GM12801 (cell line): ENCODE data around the gene RAB3IL1.

Experiments
- TF ChIP-seq, protein P1 (sequence below): IDR thresholded peaks from one replicate; pipeline ENCODE4 v1.5.1; 2011; ENCODE audit warnings: control low read depth; ENCODE audit not compliant: insufficient read length; ENCODE audit errors: extremely low read depth

The RAB3IL1 gene

DNA sequence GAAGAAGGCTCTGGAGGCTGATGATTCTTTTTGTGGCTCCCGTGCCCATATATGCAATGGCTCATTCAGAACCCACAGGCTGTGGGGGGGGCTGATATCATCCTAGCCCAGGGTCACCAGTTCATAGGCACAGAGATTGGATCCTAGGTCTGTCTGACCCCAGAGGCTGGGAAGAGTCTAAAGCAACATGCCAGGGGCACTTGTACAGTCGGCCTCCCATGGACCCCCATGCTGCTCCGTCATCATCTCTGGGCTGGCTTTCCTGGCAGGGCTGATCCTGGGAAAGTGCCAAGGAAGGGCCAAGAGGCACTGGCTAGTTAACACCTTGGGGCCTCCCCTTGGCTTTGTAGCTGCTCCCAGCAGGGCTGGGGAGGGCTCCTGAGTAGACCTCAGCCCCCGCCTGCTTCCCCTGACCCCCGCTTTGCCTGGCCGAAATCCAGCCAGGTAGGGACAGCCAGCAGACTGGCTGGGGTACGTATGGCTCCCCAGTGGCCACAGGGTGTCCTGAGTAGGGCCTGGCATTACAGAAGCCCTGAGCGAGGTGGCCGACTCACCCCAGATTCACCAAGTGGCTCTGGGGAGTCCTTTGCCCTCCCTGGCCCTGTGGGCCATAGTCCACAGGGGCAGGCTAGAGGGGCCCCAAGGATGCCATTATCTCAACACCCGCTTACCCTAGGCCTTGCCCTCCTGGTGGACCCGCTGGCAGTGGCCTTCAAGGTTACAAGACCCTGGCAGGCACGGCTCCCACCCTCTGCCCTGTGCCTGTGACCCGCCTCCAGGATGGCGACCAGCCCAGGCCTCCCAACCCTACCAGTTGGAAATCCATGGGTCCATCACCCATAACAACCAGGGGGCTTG is 48.6 kb downstream of the RAB3IL1 start:
- TF ChIP-seq, protein P1, sequence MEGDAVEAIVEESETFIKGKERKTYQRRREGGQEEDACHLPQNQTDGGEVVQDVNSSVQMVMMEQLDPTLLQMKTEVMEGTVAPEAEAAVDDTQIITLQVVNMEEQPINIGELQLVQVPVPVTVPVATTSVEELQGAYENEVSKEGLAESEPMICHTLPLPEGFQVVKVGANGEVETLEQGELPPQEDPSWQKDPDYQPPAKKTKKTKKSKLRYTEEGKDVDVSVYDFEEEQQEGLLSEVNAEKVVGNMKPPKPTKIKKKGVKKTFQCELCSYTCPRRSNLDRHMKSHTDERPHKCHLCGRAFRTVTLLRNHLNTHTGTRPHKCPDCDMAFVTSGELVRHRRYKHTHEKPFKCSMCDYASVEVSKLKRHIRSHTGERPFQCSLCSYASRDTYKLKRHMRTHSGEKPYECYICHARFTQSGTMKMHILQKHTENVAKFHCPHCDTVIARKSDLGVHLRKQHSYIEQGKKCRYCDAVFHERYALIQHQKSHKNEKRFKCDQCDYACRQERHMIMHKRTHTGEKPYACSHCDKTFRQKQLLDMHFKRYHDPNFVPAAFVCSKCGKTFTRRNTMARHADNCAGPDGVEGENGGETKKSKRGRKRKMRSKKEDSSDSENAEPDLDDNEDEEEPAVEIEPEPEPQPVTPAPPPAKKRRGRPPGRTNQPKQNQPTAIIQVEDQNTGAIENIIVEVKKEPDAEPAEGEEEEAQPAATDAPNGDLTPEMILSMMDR = no peak

DNA sequence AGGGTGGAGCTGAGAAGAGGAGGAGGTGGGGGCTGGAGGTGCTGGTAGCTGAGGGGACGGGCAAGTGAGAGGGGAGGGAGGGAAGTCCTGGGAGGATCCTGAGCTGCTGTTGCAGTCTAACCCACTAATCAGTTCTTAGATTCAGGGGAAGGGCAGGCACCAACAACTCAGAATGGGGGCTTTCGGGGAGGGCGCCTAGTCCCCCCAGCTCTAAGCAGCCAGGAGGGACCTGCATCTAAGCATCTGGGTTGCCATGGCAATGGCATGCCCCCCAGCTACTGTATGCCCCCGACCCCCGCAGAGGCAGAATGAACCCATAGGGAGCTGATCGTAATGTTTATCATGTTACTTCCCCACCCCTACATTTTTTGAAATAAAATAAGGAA is 50.4 kb downstream of the RAB3IL1 start:
- TF ChIP-seq, protein P1 = no peak

DNA sequence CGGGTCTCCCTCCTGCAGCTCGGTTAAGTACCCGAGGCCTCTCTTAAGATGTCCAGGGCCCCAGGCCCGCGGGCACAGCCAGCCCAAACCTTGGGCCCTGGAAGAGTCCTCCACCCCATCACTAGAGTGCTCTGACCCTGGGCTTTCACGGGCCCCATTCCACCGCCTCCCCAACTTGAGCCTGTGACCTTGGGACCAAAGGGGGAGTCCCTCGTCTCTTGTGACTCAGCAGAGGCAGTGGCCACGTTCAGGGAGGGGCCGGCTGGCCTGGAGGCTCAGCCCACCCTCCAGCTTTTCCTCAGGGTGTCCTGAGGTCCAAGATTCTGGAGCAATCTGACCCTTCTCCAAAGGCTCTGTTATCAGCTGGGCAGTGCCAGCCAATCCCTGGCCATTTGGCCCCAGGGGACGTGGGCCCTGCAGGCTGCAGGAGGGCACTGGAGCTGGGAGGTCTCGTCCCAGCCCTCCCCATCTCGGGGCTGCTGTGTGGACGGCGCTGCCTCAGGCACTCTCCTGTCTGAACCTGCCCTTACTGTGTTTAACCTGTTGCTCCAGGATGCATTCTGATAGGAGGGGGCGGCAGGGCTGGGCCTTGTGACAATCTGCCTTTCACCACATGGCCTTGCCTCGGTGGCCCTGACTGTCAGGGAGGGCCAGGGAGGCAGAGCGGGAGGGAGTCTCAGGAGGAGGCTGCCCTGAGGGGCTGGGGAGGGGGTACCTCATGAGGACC is 51.0 kb downstream of the RAB3IL1 start:
- TF ChIP-seq, protein P1 = no peak

DNA sequence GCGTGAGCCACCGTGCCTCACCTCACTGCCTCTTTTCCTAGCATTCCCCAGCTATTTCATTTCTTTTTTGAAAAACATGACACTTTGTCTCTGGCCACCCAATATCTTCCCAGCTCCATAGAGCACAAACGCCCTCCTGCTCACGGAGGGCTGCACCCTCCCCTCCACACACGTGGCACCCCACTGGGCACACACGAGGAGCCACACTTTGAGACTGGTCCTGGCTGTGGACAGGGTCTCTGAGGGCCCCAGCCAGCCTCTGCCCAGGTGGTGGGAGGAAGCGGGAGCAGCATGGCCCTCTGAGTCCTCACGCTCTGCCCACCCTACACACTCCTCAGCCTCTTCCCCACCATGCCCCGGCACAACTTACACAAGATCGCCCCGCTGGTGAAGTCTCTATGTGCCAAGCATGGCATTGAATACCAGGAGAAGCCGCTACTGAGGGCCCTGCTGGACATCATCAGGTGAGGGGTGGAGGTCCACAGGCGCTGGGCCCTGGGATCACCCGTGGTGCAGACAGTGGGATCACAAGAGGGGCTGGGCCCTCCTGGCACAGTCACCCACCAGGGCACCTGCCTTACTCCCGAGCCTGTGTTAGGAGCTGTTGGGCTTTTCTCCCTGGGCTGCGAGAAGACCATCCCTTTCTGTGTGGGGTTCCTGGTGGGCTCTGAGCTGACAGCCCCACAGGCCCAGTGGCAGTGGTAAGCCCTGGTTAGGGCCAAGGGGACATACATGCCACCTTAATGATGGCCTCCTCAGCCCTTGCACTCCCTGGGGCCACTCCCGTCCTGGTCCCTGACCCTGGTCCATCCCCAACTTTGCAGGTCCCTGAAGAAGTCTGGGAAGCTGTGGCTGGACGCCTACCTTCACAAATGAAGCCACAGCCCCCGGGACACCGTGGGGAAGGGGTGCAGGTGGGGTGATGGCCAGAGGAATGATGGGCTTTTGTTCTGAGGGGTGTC is 52.3 kb downstream of the RAB3IL1 start:
- TF ChIP-seq, protein P1 = no peak

DNA sequence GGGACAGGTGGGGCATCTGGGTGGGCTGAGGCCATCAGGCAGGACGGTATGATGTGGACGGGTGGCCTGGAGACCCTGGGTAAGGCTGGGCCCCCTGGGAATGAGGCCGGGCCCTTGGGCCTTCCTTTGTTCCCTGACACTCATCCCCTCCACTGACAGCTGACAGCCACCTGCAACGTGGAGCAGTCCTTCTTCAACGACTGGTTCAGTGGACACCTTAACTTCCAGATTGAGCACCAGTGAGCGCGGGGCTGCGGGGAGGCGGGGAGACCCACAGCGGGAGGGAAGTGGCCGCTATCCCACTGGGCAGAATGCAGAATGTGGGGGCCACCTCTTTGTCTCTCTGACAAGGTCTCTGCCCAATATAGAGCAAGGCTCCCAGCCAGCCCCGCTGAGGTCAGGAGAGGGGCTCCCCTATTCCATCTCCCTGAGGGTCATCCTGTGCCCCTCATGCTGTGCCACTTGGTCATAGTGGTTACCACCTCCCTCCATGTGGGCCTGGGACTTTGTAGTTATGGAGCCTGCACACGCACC is 53.8 kb downstream of the RAB3IL1 start:
- TF ChIP-seq, protein P1 = no peak

DNA sequence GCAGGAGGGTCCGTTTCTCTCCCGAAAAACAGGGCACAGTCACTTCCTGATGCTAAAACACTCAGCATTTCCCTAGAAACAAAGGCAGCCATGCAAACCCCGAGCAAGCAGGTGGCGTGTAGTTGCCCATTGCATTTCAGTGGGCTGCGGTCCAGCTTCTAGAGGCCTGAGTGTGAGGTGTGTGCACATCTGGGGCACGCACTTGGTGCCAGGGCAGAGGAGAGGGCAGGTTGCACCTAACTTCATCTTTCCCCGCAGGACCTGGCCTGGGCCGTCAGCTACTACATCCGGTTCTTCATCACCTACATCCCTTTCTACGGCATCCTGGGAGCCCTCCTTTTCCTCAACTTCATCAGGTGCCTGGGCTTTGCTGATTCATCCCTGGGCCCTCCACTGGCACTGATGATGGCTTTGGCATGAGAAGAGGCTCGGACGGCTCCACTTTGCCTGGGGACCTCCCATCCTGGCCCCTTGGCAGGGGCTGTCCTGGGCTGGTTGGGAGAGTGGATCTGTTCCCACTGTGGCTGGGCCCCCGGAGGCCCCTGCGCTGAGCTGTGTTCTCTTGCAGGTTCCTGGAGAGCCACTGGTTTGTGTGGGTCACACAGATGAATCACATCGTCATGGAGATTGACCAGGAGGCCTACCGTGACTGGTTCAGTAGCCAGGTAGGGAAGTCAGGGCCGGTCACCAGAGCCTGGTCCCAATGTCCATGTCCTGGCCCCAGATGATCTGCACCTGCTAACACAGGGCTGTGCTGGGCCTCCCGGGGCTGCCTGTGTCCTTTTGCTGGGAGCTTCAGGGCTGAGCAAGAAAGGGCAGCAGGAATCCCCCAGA is 54.4 kb downstream of the RAB3IL1 start:
- TF ChIP-seq, protein P1 = no peak
